A673 (cell line): ENCODE measurements around the gene SSBP3. TPM values are rescaled to one million over a fixed set of nuclear protein-coding genes. Genes with fewer than 3 reads are reported as not detected.

Experiments
- BruUV-seq: library from RNA; stranded (reverse); fragments of 400-500 nt; replicated peaks from 2 replicates; lab custom pipeline; 2021; lab: Mats Ljungman, UMichigan
- CTCF ChIA-PET: fragments of 300-600 bp; sonication (Branson Sonifier 250); formaldehyde crosslinking; loops from one replicate; lab custom pipeline; 2022; ENCODE audit warnings: antibody characterized with exemption; lab: Charles Lee
- POLR2A ChIA-PET: fragments of 300-600 bp; sonication (Branson Sonifier 250); formaldehyde crosslinking; loops from one replicate; lab custom pipeline; 2022; ENCODE audit warnings: antibody characterized with exemption; ENCODE audit not compliant: low non-redundant PET; lab: Charles Lee
- DNase-seq: peaks from one replicate; pipeline ENCODE4 v3.0.0-alpha.2; 2015; ENCODE audit warnings: low spot score
- H3K27ac ChIP-seq: fragments of 200-600 bp; sonication (generic); 2 replicates; pipeline ENCODE4 v1.5.1; 2016; ENCODE audit warnings: mixed run types, low read depth, mild to moderate bottlenecking, mixed read lengths, antibody characterized with exemption, low read length; ENCODE audit not compliant: poor library complexity, severe bottlenecking
- H3K27me3 ChIP-seq: fragments of 200-600 bp; sonication (generic); replicated peaks from 2 replicates; pipeline ENCODE4 v1.6.1; 2017; ENCODE audit warnings: mixed run types, low read depth, mild to moderate bottlenecking, mixed read lengths, antibody characterized with exemption, low read length; ENCODE audit not compliant: insufficient read depth, poor library complexity
- H3K36me3 ChIP-seq: fragments of 200-600 bp; sonication (generic); 2 replicates; pipeline ENCODE4 v1.6.1; 2016; ENCODE audit warnings: mixed run types, mild to moderate bottlenecking, mixed read lengths, antibody characterized with exemption, low read length; ENCODE audit not compliant: insufficient read depth, poor library complexity, severe bottlenecking
- H3K4me1 ChIP-seq: fragments of 200-600 bp; sonication (generic); 2 replicates; pipeline ENCODE4 v1.6.1; 2017; ENCODE audit warnings: mixed run types, mild to moderate bottlenecking, mixed read lengths, antibody characterized with exemption, low read length; ENCODE audit not compliant: insufficient read depth, poor library complexity, severe bottlenecking
- H3K4me3 ChIP-seq: fragments of 200-600 bp; sonication (generic); 2 replicates; pipeline ENCODE4 v1.5.1; 2016; ENCODE audit warnings: low read depth, mixed run types, mild to moderate bottlenecking, mixed read lengths, low read length; ENCODE audit not compliant: poor library complexity, severe bottlenecking
- H3K9me3 ChIP-seq: fragments of 200-600 bp; sonication (generic); 2 replicates; pipeline ENCODE4 v1.6.1; 2016; ENCODE audit warnings: mixed run types, low read depth, mild to moderate bottlenecking, mixed read lengths, antibody characterized with exemption, low read length; ENCODE audit not compliant: poor library complexity, severe bottlenecking
- CTCF ChIP-seq: fragments of 300-800, 200-600 bp; sonication (generic); conservative IDR thresholded peaks from 2 replicates; pipeline ENCODE4 v1.5.1; 2017; ENCODE audit warnings: low read depth, mild to moderate bottlenecking, antibody characterized with exemption, low read length, moderate library complexity, mixed read lengths
- EZH2 ChIP-seq: fragments of 200-600 bp; sonication (generic); IDR thresholded peaks from 2 replicates; pipeline ENCODE4 v1.6.1; 2017; ENCODE audit warnings: borderline replicate concordance, low read depth, mild to moderate bottlenecking, mixed read lengths, antibody characterized with exemption, low read length; ENCODE audit not compliant: poor library complexity, severe bottlenecking
- intact Hi-C: fragments of 100-400 bp; cut with micrococcal nuclease; formaldehyde crosslinking; loops from one replicate; pipeline ENCODE4 v1.10.0; 2022; ENCODE audit not compliant: unreplicated experiment
- total RNA-seq: library from RNA; stranded (reverse); gene quantifications from 2 replicates; pipeline ENCODE4 v1.2.3, GENCODE V29; 2021

The SSBP3 gene
- total RNA-seq, 1 experiment from 2014 or later, result 43.0 TPM

- Histone ChIP-seq H3K4me3 (no peak overlapping the region), H3K4me1 (peaks cover 22% of the 10 kb centered on the region), H3K27me3 (no peaks in the 10 kb centered on the region), H3K36me3 (no peaks in the 10 kb centered on the region), H3K27ac (peak overlapping the region; percentile 67), H3K9me3 (no peaks in the 10 kb centered on the region)
- CTCF ChIA-PET, result no interaction called here
- BruUV-seq, result no TSS peak
- TF ChIP-seq EZH2 (no peak), CTCF (no peak)
- intact Hi-C loops, result no loop called here
- POLR2A ChIA-PET, result interaction anchor here (0.6 kb wide), 1 partner anchor 550 kb away, joined by 3 read pairs; no protein-coding TSS in a partner anchor
- DNase-seq, result peak; percentile 49
Measured at GRCh38 chr1:54273795-54274163, 132.4 kb downstream of the SSBP3 start.

DNA sequence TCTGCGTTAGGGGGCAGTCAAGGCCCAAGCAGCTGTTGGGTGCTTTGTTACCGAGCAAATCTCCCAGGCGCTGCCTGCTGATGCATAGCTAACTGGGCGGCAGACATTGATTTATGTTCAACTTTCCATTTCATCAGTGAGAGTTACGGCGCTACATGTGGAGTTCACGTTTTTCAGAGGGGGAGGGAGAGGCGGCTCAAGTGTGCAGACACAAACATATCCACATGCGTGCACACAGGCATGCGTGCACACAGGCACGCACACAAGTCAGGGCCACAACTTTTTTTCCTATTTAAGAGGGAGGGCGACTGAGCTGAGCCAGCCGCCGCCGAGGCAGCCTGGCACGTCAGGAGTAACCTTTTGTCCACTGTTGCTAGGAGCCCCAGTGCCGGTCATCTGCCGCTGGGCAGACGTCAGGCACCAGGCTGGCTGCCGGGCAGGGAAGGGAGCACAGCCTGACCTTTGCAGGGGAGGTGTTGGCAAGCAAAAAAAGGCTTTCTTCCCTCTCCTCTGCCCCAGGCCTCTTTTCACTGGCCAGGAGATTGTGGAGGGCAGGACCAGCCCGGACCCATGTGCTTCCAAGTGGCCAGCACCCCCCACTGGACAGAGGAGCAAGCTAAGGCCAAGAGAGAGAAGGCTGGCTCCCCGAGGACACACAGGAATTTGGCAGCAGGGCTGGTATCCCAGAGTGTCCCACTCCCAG lies 133.0 kb downstream of the SSBP3 start:
- no TSS peak for BruUV-seq
- TF ChIP-seq EZH2 (no peak), CTCF (peak; percentile 64)
- DNase-seq, result peak; percentile 86
- Histone ChIP-seq H3K4me3 (no peak overlapping the region), H3K27me3 (no peaks in the 10 kb centered on the region), H3K36me3 (no peaks in the 10 kb centered on the region), H3K27ac (peak overlapping the region; percentile 67), H3K9me3 (no peaks in the 10 kb centered on the region), H3K4me1 (peaks cover 22% of the 10 kb centered on the region)
- ChIA-PET POLR2A (interaction anchor here (0.6 kb wide), 1 partner anchor 550 kb away, joined by 3 read pairs; no protein-coding TSS in a partner anchor), CTCF (interaction anchor here (0.6 to 1.1 kb wide), 3 partner anchors 77 to 216 kb away, joined by 3 to 20 read pairs (median 5); partner anchors contain the start of gene SSBP3)
- intact Hi-C loops, result no loop called here

GRCh38 chr1:54272772-54273091 lies 133.5 kb downstream of the SSBP3 start:
- peaks cover 22% of the 10 kb centered on the region for H3K4me1 ChIP-seq

More at GRCh38 chr1:54272772-54273091, 133.5 kb downstream of the SSBP3 start:
- no peak for TF ChIP-seq CTCF
- no peak for TF ChIP-seq EZH2
- H3K27ac ChIP-seq, result no peak overlapping the region
- ChIA-PET POLR2A (no interaction called here), CTCF (interaction anchor here (0.5 to 1.1 kb wide), 4 partner anchors 78 to 216 kb away, joined by 3 to 20 read pairs (median 8); partner anchors contain the start of gene SSBP3)
- no peak for DNase-seq
- H3K9me3 ChIP-seq, result no peaks in the 10 kb centered on the region
- no peaks in the 10 kb centered on the region for H3K36me3 ChIP-seq
- no TSS peak for BruUV-seq
- no peak overlapping the region for H3K4me3 ChIP-seq
- intact Hi-C loops, result no loop called here
- H3K27me3 ChIP-seq, result no peaks in the 10 kb centered on the region
